Gastrocnemius medialis (tissue), 4 donors: ENCODE measurements around the gene ANAPC16.

ENCODE experiments used
- POLR2A ChIP-seq, 2 donors: fragments of 450-650 bp; IDR thresholded peaks; one replicate each; pipeline ENCODE4 v1.6.1; 2017; ENCODE audit warnings: antibody characterized with exemption in 2 of 2, mild to moderate bottlenecking in 2 of 2, moderate library complexity in 2 of 2
- TF ChIP-seq, protein P1 (sequence below), 5 experiments: fragments of 450-650 bp in 3 of 5; fragments of 200-600 bp in 2 of 5; sonication (generic) in 2 of 5; IDR thresholded peaks in 4 of 5; conservative IDR thresholded peaks in 1 of 5; 1 replicate in 4 of 5; 2 replicates in 1 of 5; pipeline ENCODE4 v1.5.1; 2016 to 2019; ENCODE audit warnings: antibody characterized with exemption in 5 of 5, mild to moderate bottlenecking in 3 of 5, moderate library complexity in 3 of 5

GRCh38 chr10:72218726-72219125 lies 2.9 kb downstream of the ANAPC16 start:
- no peak for TF ChIP-seq POLR2A (IDR thresholded peaks at IDR 0.05)
- TF ChIP-seq, protein P1, sequence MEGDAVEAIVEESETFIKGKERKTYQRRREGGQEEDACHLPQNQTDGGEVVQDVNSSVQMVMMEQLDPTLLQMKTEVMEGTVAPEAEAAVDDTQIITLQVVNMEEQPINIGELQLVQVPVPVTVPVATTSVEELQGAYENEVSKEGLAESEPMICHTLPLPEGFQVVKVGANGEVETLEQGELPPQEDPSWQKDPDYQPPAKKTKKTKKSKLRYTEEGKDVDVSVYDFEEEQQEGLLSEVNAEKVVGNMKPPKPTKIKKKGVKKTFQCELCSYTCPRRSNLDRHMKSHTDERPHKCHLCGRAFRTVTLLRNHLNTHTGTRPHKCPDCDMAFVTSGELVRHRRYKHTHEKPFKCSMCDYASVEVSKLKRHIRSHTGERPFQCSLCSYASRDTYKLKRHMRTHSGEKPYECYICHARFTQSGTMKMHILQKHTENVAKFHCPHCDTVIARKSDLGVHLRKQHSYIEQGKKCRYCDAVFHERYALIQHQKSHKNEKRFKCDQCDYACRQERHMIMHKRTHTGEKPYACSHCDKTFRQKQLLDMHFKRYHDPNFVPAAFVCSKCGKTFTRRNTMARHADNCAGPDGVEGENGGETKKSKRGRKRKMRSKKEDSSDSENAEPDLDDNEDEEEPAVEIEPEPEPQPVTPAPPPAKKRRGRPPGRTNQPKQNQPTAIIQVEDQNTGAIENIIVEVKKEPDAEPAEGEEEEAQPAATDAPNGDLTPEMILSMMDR (IDR thresholded peaks at IDR 0.05 in 4 of 5, conservative IDR thresholded peaks at IDR 0.05 in 1 of 5), result no peak
